Omental fat pad (tissue), 4 donors: Measurements from ENCODE around the gene LMBRD2. TPM values are rescaled to one million over a fixed set of nuclear protein-coding genes. Genes with fewer than 3 reads are reported as not detected.

ENCODE experiments used
- ATAC-seq: fragments of 150-250 bp; one replicate; pipeline ENCODE4 v1.9.1; 2016; ENCODE audit warnings: mild to moderate bottlenecking, moderate library complexity; ENCODE audit not compliant: low FRiP score
- DNase-seq: peaks from one replicate; pipeline ENCODE4 v3.0.0-alpha.2; 2019; ENCODE audit warnings: low spot score
- CTCF ChIP-seq, 3 donors: fragments of 450-650 bp; IDR thresholded peaks; one replicate each; pipeline ENCODE4 v1.5.1; 2016 to 2017; ENCODE audit warnings: antibody characterized with exemption in 3 of 3, mild to moderate bottlenecking in 3 of 3, moderate library complexity in 2 of 3
- total RNA-seq, 4 donors: library from RNA; depleted of rRNA; stranded (reverse); fragments of >200 nt; gene quantifications; one replicate each; pipeline ENCODE4 v1.1.0, GENCODE V29; 2016

The LMBRD2 gene
- total RNA-seq, 4 donors from 2014 or later, result 6.2 to 12.0 (median 8.6) TPM

GRCh38 chr5:36174119-36174518, 22.4 kb upstream of the LMBRD2 start:
- ATAC-seq (no peak), DNase-seq (no peak)
- TF ChIP-seq CTCF (IDR thresholded peaks at IDR 0.05), result no peak

GRCh38 chr5:36173426-36173825, 21.7 kb upstream of the LMBRD2 start:
- TF ChIP-seq CTCF (IDR thresholded peaks at IDR 0.05), result no peak
- DNase-seq, result no peak
- ATAC-seq, result no peak

- ATAC-seq (no peak), DNase-seq (no peak)
- TF ChIP-seq CTCF (IDR thresholded peaks at IDR 0.05), result no peak
Observed at GRCh38 chr5:36172599-36172998, 20.9 kb upstream of the LMBRD2 start.

GRCh38 chr5:36170832-36171424, 19.2 kb upstream of the LMBRD2 start:
- DNase-seq (no peak), ATAC-seq (no peak)
- no peak for TF ChIP-seq CTCF (IDR thresholded peaks at IDR 0.05)

- no peak for TF ChIP-seq CTCF (IDR thresholded peaks at IDR 0.05)
Observed at GRCh38 chr5:36168737-36169136, 17.1 kb upstream of the LMBRD2 start.

GRCh38 chr5:36164461-36164860, 12.8 kb upstream of the LMBRD2 start:
- no peak for ATAC-seq
- TF ChIP-seq CTCF (IDR thresholded peaks at IDR 0.05), result no peak
- DNase-seq, result no peak

More at GRCh38 chr5:36168737-36169136, 17.1 kb upstream of the LMBRD2 start:
- DNase-seq (no peak), ATAC-seq (no peak)

GRCh38 chr5:36162810-36163486, 11.3 kb upstream of the LMBRD2 start:
- DNase-seq (no peak), ATAC-seq (no peak)
- no peak for TF ChIP-seq CTCF (IDR thresholded peaks at IDR 0.05)
